Esophagus squamous epithelium (tissue), 5 donors: Measurements from ENCODE around the gene P2RY12. TPM values are rescaled to one million over a fixed set of nuclear protein-coding genes. Genes with fewer than 3 reads are reported as not detected.

Experiments
- DNase-seq: peaks from one replicate; lab custom pipeline; 2025; lab: John Stamatoyannopoulos, UW
- H3K27ac ChIP-seq, 4 donors: fragments of 200-600 bp; sonication (generic); one replicate each; pipeline ENCODE4 v1.5.1; 2016 to 2019; ENCODE audit warnings: mild to moderate bottlenecking in 1 of 4
- H3K27me3 ChIP-seq, 4 donors: fragments of 200-600 bp; sonication (generic); 1 replicate in 3 of 4; 2 replicates in 1 of 4; pipeline versions ENCODE4 v1.5.1 to v1.6.0; 2017 to 2021; ENCODE audit warnings: antibody characterized with exemption in 1 of 4
- H3K36me3 ChIP-seq, 3 donors: fragments of 200-600 bp; sonication (generic); one replicate each; pipeline ENCODE4 v1.5.1; 2016 to 2019
- H3K4me1 ChIP-seq, 3 donors: fragments of 200-600 bp; sonication (generic); one replicate each; pipeline ENCODE4 v1.5.1; 2017 to 2019
- H3K4me3 ChIP-seq, 4 donors: fragments of 200-600 bp; sonication (generic); 1 replicate in 3 of 4; 2 replicates in 1 of 4; pipeline ENCODE4 v1.5.1; 2016 to 2019; ENCODE audit warnings: mild to moderate bottlenecking in 2 of 4, moderate library complexity in 1 of 4
- H3K9me3 ChIP-seq, 3 donors: fragments of 200-600 bp; sonication (generic); one replicate each; pipeline ENCODE4 v1.5.1; 2016 to 2019
- POLR2A ChIP-seq, 4 donors: fragments of 450-650 bp; IDR thresholded peaks; one replicate each; pipeline ENCODE4 v1.6.1; 2017; ENCODE audit warnings: antibody characterized with exemption in 4 of 4, mild to moderate bottlenecking in 4 of 4, moderate library complexity in 3 of 4
- WGBS, 2 donors: methylation state at CpG; one replicate each; pipeline ENCODE4 v1.1.5; 2018; 5-methylcytosine and 5-hydroxymethylcytosine counted together
- intact Hi-C: fragments of 100-400 bp; cut with DNase I; formaldehyde crosslinking; loops from one replicate; pipeline ENCODE4 v1.15.0; 2022
- total RNA-seq, 4 donors: library from RNA; depleted of rRNA; stranded (reverse); fragments of >200 nt; gene quantifications; one replicate each; pipeline ENCODE4 v1.1.0, GENCODE V29; 2016
- TF ChIP-seq, protein P1 (sequence below), 6 experiments: fragments of 450-650 bp in 4 of 6; fragments of 200-600 bp in 2 of 6; sonication (generic) in 2 of 6; IDR thresholded peaks; one replicate each; pipeline ENCODE4 v1.5.1; 2016 to 2019; ENCODE audit warnings: antibody characterized with exemption in 6 of 6, mild to moderate bottlenecking in 4 of 6, moderate library complexity in 4 of 6
- donor health status: DM: yes; HTN: yes; CAD: no.

P2RY12 gene
- total RNA-seq, 4 donors from 2014 or later: 1.9 to 3.1 TPM; not detected in 2

DNA sequence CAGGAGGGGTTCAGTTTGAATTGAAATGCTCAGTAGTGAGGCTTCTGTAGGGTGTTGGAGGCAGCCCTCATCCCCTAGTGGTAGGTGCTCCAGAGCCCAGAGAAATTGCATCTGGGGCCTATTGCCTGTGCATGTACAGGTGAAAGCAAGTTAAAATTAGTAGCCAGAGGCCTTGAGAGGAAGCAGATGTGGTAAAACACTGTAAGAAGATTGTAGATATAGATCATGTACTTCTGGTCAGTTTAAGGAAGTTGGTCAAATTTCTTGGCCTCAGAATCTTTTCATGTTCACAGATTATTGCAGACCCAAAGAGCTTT lies 41.7 kb upstream of the P2RY12 start:
- H3K36me3 ChIP-seq: no peaks in the 10 kb centered on the region
- intact Hi-C loops: no loop called here
- H3K9me3 ChIP-seq: no peaks in the 10 kb centered on the region
- TF ChIP-seq, protein P1, sequence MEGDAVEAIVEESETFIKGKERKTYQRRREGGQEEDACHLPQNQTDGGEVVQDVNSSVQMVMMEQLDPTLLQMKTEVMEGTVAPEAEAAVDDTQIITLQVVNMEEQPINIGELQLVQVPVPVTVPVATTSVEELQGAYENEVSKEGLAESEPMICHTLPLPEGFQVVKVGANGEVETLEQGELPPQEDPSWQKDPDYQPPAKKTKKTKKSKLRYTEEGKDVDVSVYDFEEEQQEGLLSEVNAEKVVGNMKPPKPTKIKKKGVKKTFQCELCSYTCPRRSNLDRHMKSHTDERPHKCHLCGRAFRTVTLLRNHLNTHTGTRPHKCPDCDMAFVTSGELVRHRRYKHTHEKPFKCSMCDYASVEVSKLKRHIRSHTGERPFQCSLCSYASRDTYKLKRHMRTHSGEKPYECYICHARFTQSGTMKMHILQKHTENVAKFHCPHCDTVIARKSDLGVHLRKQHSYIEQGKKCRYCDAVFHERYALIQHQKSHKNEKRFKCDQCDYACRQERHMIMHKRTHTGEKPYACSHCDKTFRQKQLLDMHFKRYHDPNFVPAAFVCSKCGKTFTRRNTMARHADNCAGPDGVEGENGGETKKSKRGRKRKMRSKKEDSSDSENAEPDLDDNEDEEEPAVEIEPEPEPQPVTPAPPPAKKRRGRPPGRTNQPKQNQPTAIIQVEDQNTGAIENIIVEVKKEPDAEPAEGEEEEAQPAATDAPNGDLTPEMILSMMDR (IDR thresholded peaks at IDR 0.05): no peak
- no peaks in the 10 kb centered on the region for H3K27me3 ChIP-seq
- no peak overlapping the region for H3K4me3 ChIP-seq
- DNase-seq: no peak
- H3K27ac ChIP-seq: no peak overlapping the region
- no peaks in the 10 kb centered on the region for H3K4me1 ChIP-seq

DNA sequence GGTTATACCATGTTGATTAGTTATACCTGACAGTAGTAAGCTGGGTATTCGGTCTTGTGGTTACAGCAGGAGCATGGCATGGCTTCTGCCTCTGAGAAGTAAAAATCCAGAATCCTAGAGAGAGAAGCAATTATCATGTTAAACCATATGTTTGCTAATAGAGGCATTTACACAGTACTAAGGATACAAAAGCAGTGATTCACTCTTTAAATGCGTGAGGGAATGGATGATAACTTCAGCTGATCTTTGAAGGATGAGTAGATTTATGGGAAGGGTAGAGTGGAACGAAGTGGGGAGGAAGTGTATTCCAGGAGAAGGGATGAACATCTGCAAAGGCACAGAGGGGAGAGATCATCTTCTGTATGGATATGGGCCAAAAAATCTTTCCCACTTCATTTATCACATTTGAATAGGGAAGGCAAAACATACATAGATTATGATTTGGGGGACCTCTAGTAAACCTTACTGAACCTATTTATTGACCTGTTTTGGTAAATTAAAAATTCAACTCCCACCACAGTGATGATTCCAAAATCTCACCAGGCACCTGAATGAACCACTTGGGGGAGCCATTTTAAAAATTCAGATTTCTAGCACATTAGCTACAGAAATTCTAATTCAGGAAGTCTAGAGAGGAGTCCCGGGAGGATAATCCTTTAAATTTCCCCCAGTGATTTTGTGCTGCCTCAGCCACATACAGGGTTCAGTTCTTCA lies 41.2 kb upstream of the P2RY12 start:
- H3K27me3 ChIP-seq: no peaks in the 10 kb centered on the region
- no peak for DNase-seq
- no peak overlapping the region for H3K4me3 ChIP-seq
- no peak for TF ChIP-seq POLR2A (IDR thresholded peaks at IDR 0.05)
- TF ChIP-seq, protein P1 (IDR thresholded peaks at IDR 0.05): peak in 1 of 6 experiments; percentile 17
- no peaks in the 10 kb centered on the region for H3K9me3 ChIP-seq
- no peaks in the 10 kb centered on the region for H3K36me3 ChIP-seq
- WGBS, 2 donors: 49 to 63% methylated on average over 4 of the region's 4 CpGs
- H3K4me1 ChIP-seq: no peaks in the 10 kb centered on the region
- no peak overlapping the region for H3K27ac ChIP-seq
- intact Hi-C loops: no loop called here

DNA sequence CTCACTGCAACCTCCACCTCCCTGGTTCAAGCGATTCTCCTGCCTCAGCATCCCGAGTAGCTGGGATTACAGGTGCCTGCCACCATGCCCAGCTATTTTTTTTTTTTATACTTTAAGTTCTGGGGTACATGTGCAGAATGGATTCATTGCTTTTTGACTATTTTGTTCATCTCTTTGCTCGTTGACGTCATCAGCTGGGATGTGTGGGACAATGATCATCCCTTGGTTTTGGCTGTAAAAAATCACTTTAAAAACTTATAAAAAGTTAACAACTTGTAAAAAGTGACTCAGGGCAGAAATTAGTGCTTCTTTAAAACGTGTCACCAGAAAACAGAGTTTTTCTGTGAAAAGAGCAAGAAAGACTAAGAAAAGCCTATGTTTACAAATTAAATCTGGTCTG lies 38.5 kb upstream of the P2RY12 start:
- no peaks in the 10 kb centered on the region for H3K9me3 ChIP-seq
- H3K27ac ChIP-seq: no peak overlapping the region
- intact Hi-C loops: no loop called here
- H3K27me3 ChIP-seq: no peaks in the 10 kb centered on the region
- no peak for TF ChIP-seq POLR2A (IDR thresholded peaks at IDR 0.05)
- TF ChIP-seq, protein P1 (IDR thresholded peaks at IDR 0.05): no peak
- no peaks in the 10 kb centered on the region for H3K4me1 ChIP-seq
- no peaks in the 10 kb centered on the region for H3K36me3 ChIP-seq
- 76 to 85% methylated on average over 5 of the region's 5 CpGs for WGBS, 2 donors
- DNase-seq: no peak
- H3K4me3 ChIP-seq: no peak overlapping the region

DNA sequence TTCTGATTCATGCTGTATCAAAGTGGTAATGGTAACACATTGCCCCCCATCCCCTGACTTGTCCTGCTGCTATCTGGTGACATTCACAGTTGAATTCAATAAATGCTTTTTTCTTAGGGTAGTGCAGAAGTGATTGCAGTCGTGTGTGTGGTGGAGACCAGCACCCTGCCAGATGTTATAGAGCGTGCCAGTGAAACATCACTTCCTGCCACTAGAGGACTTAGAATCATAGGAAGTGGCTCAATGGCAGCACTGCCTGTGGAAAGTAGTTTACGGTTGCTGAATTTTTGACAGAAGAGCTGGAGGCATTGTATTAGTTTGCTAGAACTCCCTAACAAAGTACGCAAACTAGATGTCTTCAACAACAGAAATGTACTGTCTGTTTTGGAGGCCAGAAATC lies 37.4 kb upstream of the P2RY12 start:
- WGBS, 2 donors: 74 to 77% methylated on average over 4 of the region's 4 CpGs
- no peak overlapping the region for H3K4me3 ChIP-seq
- intact Hi-C loops: no loop called here
- H3K36me3 ChIP-seq: no peaks in the 10 kb centered on the region
- TF ChIP-seq, protein P1 (IDR thresholded peaks at IDR 0.05): no peak
- TF ChIP-seq POLR2A (IDR thresholded peaks at IDR 0.05): no peak
- no peaks in the 10 kb centered on the region for H3K27me3 ChIP-seq
- no peak overlapping the region for H3K27ac ChIP-seq
- DNase-seq: no peak
- no peaks in the 10 kb centered on the region for H3K4me1 ChIP-seq
- H3K9me3 ChIP-seq: no peaks in the 10 kb centered on the region

DNA sequence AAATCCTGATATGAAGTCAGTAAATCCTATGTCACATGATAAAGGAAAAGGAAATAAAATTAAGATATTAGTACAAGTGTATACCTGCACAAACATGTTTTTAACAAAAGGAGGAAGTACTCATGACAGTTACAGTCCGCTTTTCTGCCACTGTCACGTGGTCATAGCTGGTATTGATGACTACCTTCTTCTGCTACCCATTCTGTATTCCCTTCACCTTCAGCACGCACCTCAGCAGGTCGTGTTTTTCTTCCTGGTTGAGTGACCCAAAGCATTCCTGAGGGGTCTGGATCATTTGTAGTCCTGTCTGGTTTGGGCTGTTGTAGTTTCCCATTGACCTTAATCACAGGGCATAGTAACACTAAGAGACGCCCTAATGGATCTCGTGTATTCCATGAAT lies 35.3 kb upstream of the P2RY12 start:
- DNase-seq: no peak
- H3K27ac ChIP-seq: no peak overlapping the region
- intact Hi-C loops: no loop called here
- TF ChIP-seq, protein P1 (IDR thresholded peaks at IDR 0.05): no peak
- no peak for TF ChIP-seq POLR2A (IDR thresholded peaks at IDR 0.05)
- no peaks in the 10 kb centered on the region for H3K36me3 ChIP-seq
- H3K27me3 ChIP-seq: no peaks in the 10 kb centered on the region
- H3K4me1 ChIP-seq: no peaks in the 10 kb centered on the region
- no peak overlapping the region for H3K4me3 ChIP-seq
- no peaks in the 10 kb centered on the region for H3K9me3 ChIP-seq
- 61 to 83% methylated on average over 6 of the region's 6 CpGs for WGBS, 2 donors
